ENCODE results near the gene PURB.
"Not testable (repeated sequence)": the region's sequence is repeated elsewhere in the genome, so short reads cannot be mapped to it uniquely, and the experiment has no call there.

The PURB gene

DNA sequence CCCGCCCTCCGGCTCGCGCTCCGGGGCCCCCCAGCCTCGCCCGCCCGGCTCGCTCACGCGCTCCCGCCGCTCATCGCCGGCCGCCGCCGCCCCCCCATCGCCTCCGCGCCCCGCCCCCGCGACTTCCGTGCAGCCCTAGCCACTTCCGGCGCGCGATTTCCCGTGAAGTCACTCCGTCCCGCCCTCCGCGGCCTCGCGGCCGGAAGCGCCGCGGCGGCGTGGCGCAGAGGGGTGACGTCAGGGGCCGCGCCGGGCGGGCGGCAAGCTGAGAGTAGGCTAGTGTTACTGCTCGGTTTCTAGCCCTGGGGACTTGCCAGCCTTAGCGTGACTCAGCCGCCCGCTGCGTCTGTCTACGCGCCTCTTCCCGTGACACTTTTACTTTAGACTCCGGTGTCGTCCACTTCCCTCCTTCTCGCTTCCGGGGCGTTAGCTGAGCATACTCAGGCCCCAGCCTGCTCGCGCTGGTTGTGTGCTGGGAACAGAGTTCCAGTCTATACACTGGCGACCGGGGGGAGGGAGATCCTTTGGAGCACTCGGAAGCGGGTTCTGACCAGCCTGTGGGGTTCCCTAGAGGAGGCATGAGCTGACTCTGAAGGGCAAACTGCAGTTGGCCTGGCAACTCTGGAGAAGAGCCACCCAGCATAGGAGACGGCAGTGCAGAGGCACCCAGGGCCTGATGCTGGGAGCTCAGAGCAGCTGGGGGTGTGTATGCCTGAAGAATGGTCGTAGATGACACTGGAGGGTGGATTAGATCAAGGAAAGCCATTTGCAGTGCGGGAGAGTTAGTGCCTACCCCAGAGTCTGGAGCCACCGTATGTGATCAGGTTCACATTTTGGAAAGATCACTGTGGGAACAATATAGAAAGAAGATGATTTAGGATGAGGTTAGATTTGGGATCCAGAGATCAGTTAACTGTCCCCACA, at the start of gene PURB:
Gene PURB (minus strand): TSS at position 137 of the 924 bp plus-strand sequence. CDS start 182 bp downstream, outside the sequence.
- no peak for TF ChIP-seq ZNF274 (IDR thresholded peaks at IDR 0.05; ENCODE audit: low read depth, low read length)

GRCh38 chr7:44935016-44935415, 49.7 kb upstream of the PURB start:
- no peak overlapping the region for H3K4me3 ChIP-seq (ENCODE audit: low read length)
- no peak for TF ChIP-seq ZNF274 (IDR thresholded peaks at IDR 0.05; ENCODE audit: low read depth, low read length)

More for the DNA sequence above, at the start of gene PURB:
- peak within 1 kb of the TSS; percentile 80 for H3K4me3 ChIP-seq (ENCODE audit: low read length)

- H3K4me3 ChIP-seq (ENCODE audit: low read length): not testable (repeated sequence)
Measured at GRCh38 chr7:44934510-44934909, 49.2 kb upstream of the PURB start.

DNA sequence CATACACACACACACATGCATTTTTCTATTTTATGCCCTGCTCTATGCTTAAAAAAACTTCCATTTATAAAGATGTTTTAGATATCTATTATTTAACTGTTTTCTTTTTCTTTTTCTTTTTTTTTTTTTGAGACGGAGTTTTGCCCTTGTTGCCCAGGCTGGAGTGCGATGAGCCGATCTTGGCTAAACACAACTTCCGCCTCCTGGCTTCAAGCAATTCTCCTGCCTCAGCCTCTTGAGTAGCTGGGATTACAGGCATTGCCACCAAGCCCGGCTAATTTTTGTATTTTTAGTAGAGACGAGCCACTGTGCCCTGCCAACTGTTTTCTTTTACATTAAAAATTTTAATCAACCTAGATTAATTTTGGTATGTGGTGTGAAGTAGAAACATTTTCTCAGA, 45.6 kb upstream of the PURB start:
- no peak overlapping the region for H3K4me3 ChIP-seq (ENCODE audit: low read length)
- TF ChIP-seq ZNF274 (IDR thresholded peaks at IDR 0.05; ENCODE audit: low read depth, low read length): no peak

- H3K4me3 ChIP-seq (ENCODE audit: low read length): no peak overlapping the region
- no peak for TF ChIP-seq ZNF274 (IDR thresholded peaks at IDR 0.05; ENCODE audit: low read depth, low read length)
Measured at GRCh38 chr7:44922351-44922694, 37.0 kb upstream of the PURB start.

GRCh38 chr7:44921607-44922350, 36.4 kb upstream of the PURB start:
- no peak for TF ChIP-seq ZNF274 (IDR thresholded peaks at IDR 0.05; ENCODE audit: low read depth, low read length)

GRCh38 chr7:44920119-44920518, 34.8 kb upstream of the PURB start:
- TF ChIP-seq ZNF274 (IDR thresholded peaks at IDR 0.05; ENCODE audit: low read depth, low read length): no peak
- no peak overlapping the region for H3K4me3 ChIP-seq (ENCODE audit: low read length)

More at GRCh38 chr7:44921607-44922350, 36.4 kb upstream of the PURB start:
- no peak overlapping the region for H3K4me3 ChIP-seq (ENCODE audit: low read length)

DNA sequence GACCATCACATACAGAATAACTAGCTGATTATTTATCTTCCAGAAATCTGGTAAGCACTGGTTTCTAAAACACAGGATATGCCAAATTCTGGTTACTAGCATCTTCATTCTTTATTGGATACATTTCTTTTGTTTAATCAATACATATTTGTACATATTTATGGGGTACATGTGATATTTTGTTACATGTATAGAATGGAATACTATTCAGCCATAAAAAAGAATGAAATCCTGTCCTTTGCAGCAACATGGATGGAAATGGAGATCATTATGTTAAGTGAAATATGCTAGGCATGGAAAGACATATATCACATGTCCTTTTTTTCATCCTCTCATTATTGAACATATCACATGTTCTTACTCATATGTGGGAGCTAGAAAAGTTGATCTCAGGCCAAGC, 32.7 kb upstream of the PURB start:
- no peak for TF ChIP-seq ZNF274 (IDR thresholded peaks at IDR 0.05; ENCODE audit: low read depth, low read length)
- H3K4me3 ChIP-seq (ENCODE audit: low read length): no peak overlapping the region

GRCh38 chr7:44917465-44917864, 32.1 kb upstream of the PURB start:
- no peak overlapping the region for H3K4me3 ChIP-seq (ENCODE audit: low read length)
- TF ChIP-seq ZNF274 (IDR thresholded peaks at IDR 0.05; ENCODE audit: low read depth, low read length): no peak

GRCh38 chr7:44914992-44915607, 29.8 kb upstream of the PURB start:
- no peak overlapping the region for H3K4me3 ChIP-seq (ENCODE audit: low read length)
- no peak for TF ChIP-seq ZNF274 (IDR thresholded peaks at IDR 0.05; ENCODE audit: low read depth, low read length)

- no peak for TF ChIP-seq ZNF274 (IDR thresholded peaks at IDR 0.05; ENCODE audit: low read depth, low read length)
- no peak overlapping the region for H3K4me3 ChIP-seq (ENCODE audit: low read length)
Measured at GRCh38 chr7:44912775-44913347, 27.5 kb upstream of the PURB start.

DNA sequence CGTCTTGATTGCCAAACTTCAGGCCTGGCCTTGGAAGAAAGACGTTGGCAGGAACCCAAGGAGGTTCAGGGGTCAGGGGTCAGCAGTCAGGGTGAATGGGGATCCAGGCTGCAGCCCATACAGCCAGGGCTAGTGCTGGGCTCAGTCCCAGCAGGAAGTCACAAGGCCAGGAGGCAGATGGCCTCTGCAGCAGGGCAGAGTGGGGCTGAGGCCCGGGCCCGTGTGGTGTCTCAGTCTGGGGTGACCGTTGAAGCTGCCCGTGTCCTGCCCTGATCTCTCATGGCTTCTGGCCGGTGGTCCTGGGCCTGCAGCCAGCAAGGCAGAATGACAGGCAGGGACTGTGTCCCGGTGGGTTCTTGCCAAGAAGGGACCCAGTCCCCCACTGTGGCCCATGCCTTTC, 26.6 kb upstream of the PURB start:
- no peak for TF ChIP-seq ZNF274 (IDR thresholded peaks at IDR 0.05; ENCODE audit: low read depth, low read length)
- H3K4me3 ChIP-seq (ENCODE audit: low read length): no peak overlapping the region

GRCh38 chr7:44909596-44910389, 24.5 kb upstream of the PURB start:
- TF ChIP-seq ZNF274 (IDR thresholded peaks at IDR 0.05; ENCODE audit: low read depth, low read length): no peak
- no peak overlapping the region for H3K4me3 ChIP-seq (ENCODE audit: low read length)

Data from GM08714 (cell line).